NOMO-1 treated with dmso at 0.1 percent for 144 hours (cell line): ENCODE results near the gene VSIG10L.

Source experiments
- DNase-seq: peaks from one replicate; lab custom pipeline; 2025; ENCODE audit not compliant: unreplicated experiment; lab: John Stamatoyannopoulos, UW

Gene VSIG10L

DNA sequence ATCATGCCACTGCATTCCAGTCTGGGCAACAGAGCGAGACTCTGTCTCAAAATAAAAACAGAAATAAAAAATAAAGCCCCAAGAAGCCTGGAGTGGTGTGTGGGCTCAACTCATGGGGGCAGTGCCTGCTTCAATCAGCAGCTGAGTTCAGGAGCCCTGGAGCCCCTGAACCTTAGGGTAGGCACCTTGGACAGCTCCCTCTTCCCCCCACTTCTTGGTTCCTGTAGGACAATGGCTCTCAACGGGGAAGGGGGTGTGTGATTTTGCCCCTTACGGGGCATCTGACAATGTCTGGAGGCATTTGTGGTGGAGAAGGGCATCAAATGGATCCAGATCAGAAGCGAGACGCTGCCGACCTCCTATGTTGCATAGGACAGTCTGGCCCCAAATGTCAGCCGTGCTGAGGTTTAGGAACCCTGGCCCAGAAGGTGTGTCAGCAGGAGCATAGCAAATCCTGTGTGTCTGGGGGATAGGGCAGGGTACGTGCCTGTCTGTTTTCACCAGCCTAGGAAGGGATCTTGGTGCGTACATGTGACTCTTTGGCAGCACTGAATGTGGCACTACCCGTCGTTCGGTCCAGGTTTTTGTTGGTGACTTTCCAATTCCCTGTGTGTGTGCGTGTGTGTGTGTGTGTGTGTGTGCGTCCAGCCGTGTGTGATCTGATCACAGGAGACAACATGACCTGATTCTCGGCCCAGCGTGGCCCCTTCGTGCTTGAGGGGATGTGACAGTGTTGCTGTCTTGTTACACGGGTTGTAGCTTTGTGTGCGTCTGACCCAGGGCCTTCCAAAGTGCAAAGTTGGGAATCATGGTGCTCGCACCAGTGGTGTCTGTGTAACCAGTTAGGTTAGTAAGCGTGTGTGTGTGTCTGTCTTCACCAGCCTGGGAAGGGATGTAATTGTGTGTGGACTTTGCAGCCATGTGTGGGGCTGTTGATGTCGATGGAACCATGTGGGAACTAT lies 23.0 kb downstream of the VSIG10L start:
- no peak for DNase-seq

DNA sequence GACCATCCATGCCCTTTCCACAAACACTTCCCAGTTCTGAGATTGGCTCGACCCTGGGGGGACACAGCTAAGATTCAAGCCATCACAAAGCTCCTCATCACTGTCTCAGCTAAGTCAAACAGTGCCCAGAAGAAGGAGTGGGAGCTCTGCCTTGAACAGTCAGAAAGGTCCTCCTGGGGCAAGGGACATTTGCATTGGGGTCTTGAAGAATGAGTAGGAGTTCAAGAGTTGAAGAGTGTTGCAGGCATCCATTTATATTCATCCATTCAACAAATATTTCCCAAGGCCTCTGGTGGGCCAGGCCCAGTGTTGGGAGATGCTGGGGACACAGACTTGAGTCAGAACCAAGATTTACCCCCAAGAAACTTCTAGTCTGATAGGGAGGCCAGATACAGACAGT lies 24.0 kb downstream of the VSIG10L start:
- no peak for DNase-seq

DNA sequence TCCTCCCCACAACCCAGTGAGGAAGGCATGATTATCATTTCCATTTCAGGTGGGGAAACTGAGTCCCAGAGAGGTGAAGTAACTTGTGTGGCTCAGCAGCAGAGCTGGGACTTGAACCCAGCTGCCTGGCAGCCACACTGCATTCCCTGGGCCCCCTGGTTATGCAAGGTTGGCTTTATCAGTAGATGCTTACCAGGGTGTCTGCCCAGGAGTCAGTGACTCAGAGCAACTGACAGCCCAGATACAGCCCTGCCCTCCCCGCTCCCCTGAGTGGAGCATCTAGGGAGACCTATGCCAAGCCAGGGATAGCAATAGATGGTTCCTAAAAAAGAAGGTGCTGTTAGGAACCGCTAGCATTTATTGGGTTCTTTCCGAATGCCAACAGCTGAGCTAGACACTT lies 24.6 kb downstream of the VSIG10L start:
- no peak for DNase-seq

DNA sequence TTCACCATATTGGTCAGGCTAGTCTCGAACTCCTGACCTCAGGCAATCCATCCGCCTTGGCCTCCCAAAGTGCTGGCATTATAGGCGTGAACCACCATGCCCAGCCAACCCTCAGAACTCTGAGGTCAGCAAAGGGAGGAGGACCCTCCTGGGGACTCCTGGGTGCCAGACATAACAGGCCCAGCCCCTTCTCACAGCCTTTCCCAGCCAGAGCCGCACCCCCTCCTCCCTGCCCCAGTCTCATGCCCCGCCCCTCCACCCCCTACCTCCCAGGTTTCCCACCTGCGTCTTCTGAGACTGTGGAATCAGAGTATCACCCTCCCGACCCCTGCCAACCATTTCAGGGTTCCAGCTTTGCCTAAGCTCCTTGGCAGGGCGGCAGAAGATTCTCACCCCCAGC lies 25.3 kb downstream of the VSIG10L start:
- no peak for DNase-seq

DNA sequence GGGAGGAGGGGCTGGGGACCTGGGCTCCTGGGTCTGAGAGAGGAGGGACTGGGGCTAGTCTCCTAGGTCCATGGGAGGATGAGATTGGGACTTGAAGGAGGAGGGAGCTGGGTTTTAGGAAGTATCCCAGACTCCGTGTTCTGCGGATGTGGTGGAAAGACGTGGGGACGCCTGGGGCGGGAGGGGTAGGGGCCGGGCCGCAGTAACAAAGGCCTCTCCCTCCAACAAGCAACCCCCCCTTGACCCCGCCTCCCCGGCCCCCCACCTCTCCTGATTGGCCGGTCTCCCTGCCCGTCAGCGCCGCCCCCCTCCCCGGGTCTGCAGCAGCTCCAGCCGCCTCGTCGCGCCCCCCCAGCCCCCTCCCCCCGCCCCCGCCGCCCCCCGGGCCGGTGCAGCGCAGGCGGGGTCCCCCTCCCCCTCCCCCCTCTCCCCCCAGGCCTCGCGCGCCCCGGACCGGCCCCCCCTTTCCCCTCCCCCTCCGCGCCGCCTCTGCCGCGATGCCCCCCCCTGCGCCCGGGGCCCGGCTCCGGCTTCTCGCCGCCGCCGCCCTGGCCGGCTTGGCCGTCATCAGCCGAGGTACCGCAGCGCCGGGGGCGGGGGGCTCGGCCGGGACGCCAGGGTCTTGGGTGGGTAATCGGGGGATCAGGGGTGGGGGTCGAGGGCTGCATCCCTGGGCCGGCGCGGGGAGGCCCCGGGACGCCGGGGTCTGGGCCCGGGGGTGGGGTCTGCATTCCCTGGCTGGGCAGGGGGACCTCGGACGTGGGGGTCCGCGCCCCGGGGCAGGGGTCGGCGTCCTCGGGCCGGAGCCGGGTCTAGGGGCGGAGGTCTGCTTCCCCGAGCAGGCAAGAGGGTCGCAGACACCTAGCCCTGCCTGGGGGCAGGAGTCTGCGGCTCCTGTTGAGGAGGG lies 30.3 kb downstream of the VSIG10L start, which contains the start of gene IGLON5:
Gene IGLON5 (plus strand): TSS at position 294 of the 907 bp plus-strand sequence. CDS start 204 bp downstream, at position 498.
- DNase-seq, result no peak

DNA sequence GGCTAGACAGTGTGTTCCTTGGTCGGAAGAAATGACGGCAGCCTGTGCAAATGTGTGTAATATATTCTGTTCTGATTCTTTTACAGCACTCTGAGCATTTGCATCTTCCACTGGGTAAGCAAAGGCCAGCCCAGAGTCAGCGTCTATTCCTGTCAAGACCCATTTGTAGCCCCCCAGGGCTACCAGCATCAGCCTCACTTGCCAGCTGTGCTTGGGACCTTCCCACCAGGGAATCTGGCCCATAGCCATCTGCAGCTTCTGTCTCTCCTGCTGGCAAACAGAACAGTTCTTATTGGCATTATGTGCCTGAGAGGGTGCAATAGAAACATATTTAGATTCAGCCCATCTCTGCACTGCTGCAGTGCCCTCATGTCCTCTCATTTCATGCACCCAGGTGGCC lies 36.5 kb downstream of the VSIG10L start:
- no peak for DNase-seq

DNA sequence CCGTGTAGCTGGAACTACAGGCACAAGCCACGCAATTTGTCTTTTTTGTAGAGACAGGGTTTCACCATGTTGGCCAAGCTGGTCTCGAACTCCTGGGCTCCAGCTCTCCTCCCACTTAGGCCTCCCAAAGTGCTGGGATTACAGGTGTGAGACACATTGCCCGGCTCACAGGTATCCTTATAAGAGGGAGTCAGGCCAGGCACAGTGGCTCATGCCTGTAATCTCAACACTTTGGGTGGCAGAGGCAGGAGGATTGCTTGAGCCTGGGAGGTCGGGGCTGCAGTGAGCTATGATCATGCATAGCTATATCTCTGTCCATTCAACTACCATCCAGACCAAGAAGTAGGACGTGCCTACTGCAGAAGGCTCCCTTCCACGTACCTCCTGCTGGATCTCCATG lies 40.7 kb downstream of the VSIG10L start:
- no peak for DNase-seq

DNA sequence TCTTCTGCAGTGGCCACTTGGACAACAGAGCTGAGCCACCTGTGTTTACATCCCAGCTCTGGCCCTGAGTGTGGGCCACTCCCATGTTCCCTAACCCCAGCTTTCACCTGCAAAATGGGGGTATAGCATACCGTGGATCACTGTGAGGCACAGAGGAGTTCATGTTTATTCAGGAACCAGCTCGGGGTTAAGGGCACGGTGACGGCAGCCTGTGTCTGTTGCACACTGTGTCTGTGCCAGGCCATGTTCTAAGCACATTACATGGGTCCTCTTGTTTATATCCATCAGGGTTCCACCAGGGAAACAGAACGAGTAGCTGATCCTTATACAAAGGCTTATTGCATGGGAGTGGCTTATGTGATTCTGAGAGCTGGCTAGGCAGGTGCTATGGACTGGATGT lies 44.5 kb downstream of the VSIG10L start:
- no peak for DNase-seq

DNA sequence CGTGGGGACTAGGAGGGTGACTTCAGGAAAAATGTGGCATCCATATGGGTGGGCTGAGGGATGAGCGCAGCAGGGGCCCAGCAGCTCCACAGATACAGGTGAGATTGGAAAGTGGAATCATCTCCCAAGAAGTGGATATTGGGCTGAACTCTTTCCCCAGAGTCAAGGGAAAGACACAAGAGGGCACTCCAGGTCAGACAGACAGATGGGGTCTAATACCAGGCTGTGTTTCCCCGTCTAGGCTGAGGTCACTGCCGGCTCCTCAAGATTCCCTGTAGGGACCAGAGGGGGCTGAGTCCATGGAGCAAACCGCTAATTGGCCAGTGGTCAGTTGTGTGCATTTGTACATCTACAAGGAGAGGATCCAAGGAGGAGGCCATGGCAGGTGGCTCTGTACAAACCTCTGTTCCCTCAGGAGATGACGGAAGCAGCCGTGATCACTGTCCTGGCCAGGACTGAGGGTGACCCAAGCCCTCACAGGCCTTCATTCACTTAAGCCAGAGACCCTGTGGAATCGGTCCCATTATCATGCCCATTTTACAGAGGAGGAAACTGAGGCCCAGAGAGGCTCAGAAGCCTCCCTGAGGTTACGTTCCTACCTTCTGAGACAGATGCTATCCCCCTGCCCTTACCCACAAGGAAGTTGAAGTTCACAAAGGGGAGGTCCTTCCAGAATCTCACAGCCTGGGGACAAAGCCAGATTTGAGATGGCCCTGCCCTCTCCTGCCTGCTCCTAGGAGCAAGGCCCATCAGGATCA lies 45.4 kb downstream of the VSIG10L start:
- no peak for DNase-seq

DNA sequence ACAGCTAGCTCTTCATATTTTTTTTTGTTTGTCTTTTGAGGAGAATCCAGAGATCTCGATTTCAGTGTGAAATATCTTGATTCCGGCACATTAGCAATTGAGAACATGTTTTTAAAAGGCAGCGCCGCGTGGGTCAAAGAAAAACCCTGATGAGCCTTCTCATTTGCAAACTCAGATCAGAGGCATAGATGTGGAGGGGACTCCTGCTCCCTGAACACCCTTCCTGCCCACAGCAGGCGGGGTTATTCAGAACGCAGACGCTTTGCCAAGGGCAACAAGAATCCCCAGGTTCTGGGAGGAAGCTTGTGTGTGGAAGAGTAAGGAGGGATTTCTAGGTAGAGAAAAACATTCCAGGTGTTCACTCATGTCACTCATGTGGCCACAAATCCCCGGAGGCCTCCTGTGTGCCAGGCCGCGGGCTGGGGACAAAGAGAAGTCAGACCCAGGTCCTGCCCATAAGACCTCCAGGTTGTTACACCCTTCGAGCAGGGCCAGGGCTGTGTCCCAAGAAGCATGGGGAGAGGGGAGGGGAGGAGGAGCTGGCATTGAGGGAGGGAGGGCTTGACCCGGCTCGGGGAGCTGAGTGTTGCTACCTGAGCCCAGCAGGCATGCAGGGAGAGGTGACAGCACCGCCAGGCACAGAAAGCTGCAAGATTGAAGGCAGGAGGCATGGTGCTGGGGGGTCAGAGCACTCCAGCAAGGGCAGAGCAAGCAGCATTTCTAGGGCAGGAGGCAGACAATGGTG lies 46.4 kb downstream of the VSIG10L start:
- no peak for DNase-seq

DNA sequence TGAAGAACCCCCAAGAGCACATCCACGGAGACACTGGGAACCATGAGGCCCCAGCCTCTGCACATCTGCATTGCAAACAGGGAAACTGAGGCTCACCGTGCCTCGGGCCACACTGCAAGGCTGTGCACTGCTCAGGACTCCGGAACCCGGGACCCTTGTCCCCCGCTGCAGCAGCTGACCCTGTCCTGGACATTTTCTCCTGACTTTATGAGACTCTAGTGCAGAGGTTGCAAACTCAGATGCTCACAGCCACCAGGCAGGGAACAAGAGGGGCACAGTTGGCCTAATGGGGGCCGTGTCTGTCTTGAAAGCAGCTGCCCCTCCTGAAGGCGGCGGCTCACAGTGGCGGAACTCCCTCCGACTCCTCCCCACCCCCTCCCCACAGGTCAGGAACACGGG lies 47.0 kb downstream of the VSIG10L start:
- DNase-seq, result no peak

DNA sequence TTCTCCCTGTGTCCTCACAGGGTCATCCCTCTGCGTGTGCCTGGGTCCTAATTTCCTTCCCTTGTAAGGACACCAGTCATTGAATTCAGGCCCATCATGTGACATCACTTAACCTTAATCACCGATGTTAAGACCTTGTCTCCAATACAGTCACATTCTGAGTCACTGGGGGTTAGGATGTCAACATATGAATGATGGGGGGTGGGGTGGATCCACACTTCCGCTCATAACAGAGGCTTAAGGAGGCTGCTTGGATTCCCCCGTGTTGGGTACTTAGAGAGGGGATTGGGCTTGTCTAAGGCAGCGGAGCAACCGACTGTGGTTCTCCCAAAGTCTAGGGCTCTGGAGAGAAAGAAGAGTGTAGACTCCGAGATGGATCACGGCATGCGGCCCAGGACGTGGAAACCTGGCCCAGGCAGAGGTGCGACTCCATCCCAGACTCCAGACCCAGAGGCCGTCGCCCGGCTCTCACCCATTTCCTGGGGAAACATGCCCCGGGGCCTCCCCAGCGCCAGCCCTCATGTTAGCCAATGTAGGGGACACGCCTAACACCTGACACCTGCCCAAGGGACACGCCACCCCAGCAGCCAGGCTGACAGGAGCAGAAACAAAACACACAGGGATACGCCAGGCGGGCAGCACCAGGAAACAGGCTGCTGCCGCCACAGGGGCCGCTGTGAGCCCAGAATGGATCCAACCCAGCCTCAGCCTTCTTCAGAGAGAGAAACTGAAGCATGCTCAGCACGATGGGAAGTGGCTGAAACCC lies 47.5 kb downstream of the VSIG10L start:
- no peak for DNase-seq

DNA sequence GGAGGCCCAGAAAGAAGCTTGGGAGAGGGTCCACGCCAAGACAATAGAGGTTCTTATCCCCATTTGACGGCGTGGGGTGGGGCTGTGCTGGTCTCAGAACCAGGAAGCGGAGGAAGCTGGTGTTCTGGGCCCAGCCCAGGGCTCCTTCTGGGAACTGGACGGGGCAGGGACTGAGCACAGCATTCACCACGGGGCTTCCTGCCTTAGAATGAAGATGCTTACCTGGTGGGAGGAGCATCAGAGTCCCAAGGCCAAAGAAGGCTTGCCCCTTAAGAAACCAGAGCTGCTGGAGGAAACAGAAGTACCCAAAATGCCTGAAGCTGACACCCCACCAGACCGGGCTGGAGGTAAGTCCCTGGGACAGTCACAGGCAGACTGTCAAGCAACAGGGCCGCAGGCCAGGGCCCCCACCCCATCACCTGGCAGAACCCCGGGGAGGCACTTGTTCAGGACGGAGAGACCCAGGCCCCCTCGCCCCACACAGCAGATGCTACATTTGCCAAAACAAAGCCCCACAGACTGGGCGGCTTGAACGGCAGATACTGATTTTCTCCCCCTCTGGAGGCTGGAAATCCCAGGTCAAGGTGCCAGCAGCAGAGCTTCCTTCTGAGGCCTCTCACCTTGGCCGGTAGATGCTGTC lies 48.2 kb downstream of the VSIG10L start:
- no peak for DNase-seq

DNA sequence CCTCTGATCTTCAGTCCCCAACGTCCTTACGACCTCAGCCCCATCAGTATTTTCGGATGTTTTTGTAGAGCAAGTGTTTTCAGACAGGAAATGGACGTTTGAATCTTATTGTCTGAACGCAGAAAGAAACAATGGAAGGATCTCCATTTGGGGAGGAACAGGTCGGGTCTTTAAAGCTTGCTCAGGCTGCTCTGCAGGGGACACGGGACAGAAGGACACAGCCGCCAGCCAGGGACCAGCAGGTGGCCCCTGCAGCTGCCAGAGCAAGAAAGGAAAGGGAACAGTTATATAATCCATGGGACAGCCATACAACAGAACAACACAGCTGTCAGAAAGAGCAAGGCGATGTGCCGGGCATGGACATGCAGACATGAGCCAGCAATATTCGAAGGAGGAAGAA lies 49.0 kb downstream of the VSIG10L start:
- DNase-seq, result no peak

DNA sequence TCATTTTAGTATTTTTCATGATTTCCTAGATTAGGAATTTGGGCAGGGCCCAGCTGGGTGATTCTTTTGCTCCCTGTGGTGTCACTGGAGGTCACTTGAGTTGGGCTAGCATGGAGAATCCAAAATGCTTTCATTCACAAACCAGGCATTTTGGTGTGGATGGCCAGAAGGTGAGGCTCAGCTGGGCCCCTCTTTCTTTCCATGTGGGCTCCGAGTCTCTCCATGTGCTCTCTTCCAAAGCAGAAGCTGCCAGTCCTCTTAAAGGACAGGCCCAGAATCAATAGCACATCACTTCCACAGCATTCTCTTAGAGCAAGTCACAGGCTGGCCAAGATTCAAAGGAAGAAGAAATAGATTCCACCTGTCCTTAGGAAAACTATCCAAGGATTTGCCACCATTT lies 52.3 kb downstream of the VSIG10L start:
- DNase-seq, result no peak

DNA sequence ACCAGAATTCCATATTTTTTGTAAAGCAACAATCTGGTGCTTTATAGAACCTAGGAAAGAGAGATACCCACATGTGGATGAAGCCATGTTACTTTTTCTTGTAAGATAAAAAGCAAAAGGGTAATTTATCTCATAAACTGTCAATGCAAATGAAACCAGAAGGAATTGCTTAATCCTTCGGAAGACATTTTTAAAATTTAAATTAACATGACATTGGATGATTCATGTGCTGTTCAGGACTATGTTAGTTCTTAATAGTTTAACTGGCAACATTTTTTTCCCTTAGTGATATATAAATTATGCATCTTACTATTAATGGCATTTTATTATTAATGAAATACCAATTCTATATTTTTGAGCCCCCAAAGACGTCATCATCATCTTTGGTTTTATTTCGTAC lies 56.3 kb downstream of the VSIG10L start:
- DNase-seq, result no peak

DNA sequence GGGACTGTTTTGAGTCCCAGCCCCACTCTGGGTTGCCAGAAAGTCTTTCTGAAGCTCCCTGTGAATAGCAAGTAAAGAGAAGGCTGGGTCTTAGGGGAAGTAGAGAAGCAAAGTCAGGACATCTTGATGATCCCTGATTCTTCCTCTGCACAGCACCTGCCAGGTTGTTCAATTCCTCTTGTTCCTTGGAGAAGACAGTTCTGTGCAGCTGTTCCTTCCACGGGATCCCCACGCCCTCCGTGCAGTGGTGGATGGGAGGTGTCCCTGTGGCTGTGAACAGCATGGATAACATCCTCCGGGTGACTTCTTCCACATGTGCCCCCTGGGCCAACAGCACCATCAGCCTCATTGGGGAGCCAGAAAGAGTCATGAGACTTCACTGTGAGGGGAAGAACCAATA lies 59.6 kb downstream of the VSIG10L start:
- DNase-seq, result no peak
